PC-9 (cell line): ENCODE results near the gene CENPV. TPM values are rescaled to one million over a fixed set of nuclear protein-coding genes. Genes with fewer than 3 reads are reported as not detected.

Experiments
- BruUV-seq: library from RNA; stranded (reverse); fragments of 400-500 nt; replicated peaks from 2 replicates; lab custom pipeline; 2021; lab: Mats Ljungman, UMichigan
- CTCF ChIA-PET: fragments of 300-600 bp; sonication (Branson Sonifier 250); formaldehyde crosslinking; loops from one replicate; lab custom pipeline; 2022; ENCODE audit warnings: antibody characterized with exemption; lab: Charles Lee
- POLR2A ChIA-PET: fragments of 300-600 bp; sonication (Branson Sonifier 250); formaldehyde crosslinking; loops from one replicate; lab custom pipeline; 2022; ENCODE audit warnings: antibody characterized with exemption; ENCODE audit not compliant: unreplicated experiment; lab: Charles Lee
- DNase-seq, 2 experiments: peaks; one replicate each; pipeline versions ENCODE4 v3.0.0 to v3.0.0-alpha.2; 2015 to 2022; ENCODE audit warnings: mixed read lengths in 1 of 2
- H2AFZ ChIP-seq: fragments of 200-600 bp; sonication (generic); 2 replicates; pipeline ENCODE4 v1.8.1; 2017; ENCODE audit warnings: antibody characterized with exemption
- H3F3A ChIP-seq: fragments of 200-600 bp; sonication (generic); 2 replicates; pipeline ENCODE4 v1.8.1; 2017; ENCODE audit warnings: antibody characterized with exemption, mild to moderate bottlenecking, low read depth; ENCODE audit not compliant: insufficient read depth
- H3K27ac ChIP-seq: fragments of 200-600 bp; sonication (generic); 2 replicates; pipeline ENCODE4 v1.6.1; 2016; ENCODE audit warnings: mixed run types
- H3K27me3 ChIP-seq: fragments of 200-600 bp; sonication (generic); 2 replicates; pipeline ENCODE4 v1.6.1; 2016; ENCODE audit warnings: low read depth, mixed run types; ENCODE audit not compliant: insufficient read depth
- H3K36me3 ChIP-seq: fragments of 200-600 bp; sonication (generic); 2 replicates; pipeline ENCODE4 v1.6.1; 2016; ENCODE audit warnings: low read depth, mixed run types
- H3K4me1 ChIP-seq: fragments of 200-600 bp; sonication (generic); replicated peaks from 2 replicates; pipeline ENCODE4 v1.6.1; 2016; ENCODE audit warnings: mixed run types; ENCODE audit not compliant: insufficient read depth
- H3K4me2 ChIP-seq: fragments of 200-600 bp; sonication (generic); 2 replicates; pipeline ENCODE4 v1.6.1; 2017; ENCODE audit warnings: mixed run types
- H3K4me3 ChIP-seq: fragments of 200-600 bp; sonication (generic); 2 replicates; pipeline ENCODE4 v1.6.1; 2016; ENCODE audit warnings: mixed run types
- H3K79me2 ChIP-seq: fragments of 200-600 bp; sonication (generic); 2 replicates; pipeline ENCODE4 v1.6.1; 2017; ENCODE audit warnings: low read depth, mixed run types
- H3K9me2 ChIP-seq: fragments of 200-600 bp; sonication (generic); 2 replicates; pipeline ENCODE4 v1.8.1; 2017; ENCODE audit warnings: mild to moderate bottlenecking; ENCODE audit not compliant: insufficient read depth
- H3K9me3 ChIP-seq: fragments of 200-600 bp; sonication (generic); 2 replicates; pipeline ENCODE4 v1.8.1; 2016; ENCODE audit warnings: low read depth; ENCODE audit not compliant: insufficient read depth
- H4K20me1 ChIP-seq: fragments of 200-600 bp; sonication (generic); 2 replicates; pipeline ENCODE4 v1.8.1; 2017; ENCODE audit not compliant: insufficient read depth
- CTCF ChIP-seq: fragments of 200-600 bp; sonication (generic); conservative IDR thresholded peaks from 2 replicates; pipeline ENCODE4 v1.6.1; 2017; ENCODE audit warnings: mixed run types, antibody characterized with exemption, mild to moderate bottlenecking, moderate library complexity
- EZH2 ChIP-seq: fragments of 200-600 bp; sonication (generic); IDR thresholded peaks from 2 replicates; pipeline ENCODE4 v1.8.0; 2017; ENCODE audit warnings: antibody characterized with exemption, low read depth
- intact Hi-C: fragments of 100-400 bp; cut with micrococcal nuclease; formaldehyde crosslinking; loops from one replicate; pipeline ENCODE4 v1.10.0; 2022; ENCODE audit not compliant: unreplicated experiment
- total RNA-seq: library from RNA; stranded (reverse); gene quantifications from 2 replicates; pipeline ENCODE4 v1.2.3, GENCODE V29; 2021

Gene CENPV
- total RNA-seq, 1 experiment from 2014 or later = 12.6 TPM

GRCh38 chr17:16301963-16302855 lies 51.1 kb downstream of the CENPV start:
- intact Hi-C loops = no loop called here

GRCh38 chr17:16300554-16300953 lies 52.7 kb downstream of the CENPV start:
- H3K9me3 ChIP-seq = no peaks in the 10 kb centered on the region
- no peaks in the 10 kb centered on the region for H4K20me1 ChIP-seq
- no peaks in the 10 kb centered on the region for H3K9me2 ChIP-seq
- no peaks in the 10 kb centered on the region for H3F3A ChIP-seq
- H3K36me3 ChIP-seq = no peaks in the 10 kb centered on the region
- no peak overlapping the region for H3K27ac ChIP-seq
- H2AFZ ChIP-seq = no peak overlapping the region
- CTCF ChIA-PET = interaction anchor here (0.5 kb wide), 2 partner anchors 9 to 54 kb away, joined by 3 to 5 read pairs; no protein-coding TSS in a partner anchor
- H3K4me1 ChIP-seq = peaks cover 10% of the 10 kb centered on the region
- TSS peak; percentile 20 for BruUV-seq
- H3K27me3 ChIP-seq = no peaks in the 10 kb centered on the region
- H3K79me2 ChIP-seq = no peaks in the 10 kb centered on the region
- intact Hi-C loops = no loop called here
- no peak overlapping the region for H3K4me2 ChIP-seq
- POLR2A ChIA-PET = no interaction called here
- DNase-seq = no peak
- no peak for TF ChIP-seq CTCF
- no peak for TF ChIP-seq EZH2
- no peak overlapping the region for H3K4me3 ChIP-seq

More at GRCh38 chr17:16301963-16302855, 51.1 kb downstream of the CENPV start:
- H3K27ac ChIP-seq = no peak overlapping the region
- no peaks in the 10 kb centered on the region for H3K9me2 ChIP-seq
- H3K36me3 ChIP-seq = no peaks in the 10 kb centered on the region
- no peaks in the 10 kb centered on the region for H4K20me1 ChIP-seq
- no peak overlapping the region for H3K4me3 ChIP-seq
- H3K4me2 ChIP-seq = no peak overlapping the region
- TF ChIP-seq EZH2 (no peak), CTCF (no peak)
- ChIA-PET CTCF (no interaction called here), POLR2A (interaction anchor here (0.6 kb wide), 1 partner anchor 1259 kb away, joined by 4 read pairs; no protein-coding TSS in a partner anchor)
- no peaks in the 10 kb centered on the region for H3F3A ChIP-seq
- H3K27me3 ChIP-seq = no peaks in the 10 kb centered on the region
- no peak overlapping the region for H2AFZ ChIP-seq
- DNase-seq = no peak
- no peaks in the 10 kb centered on the region for H3K79me2 ChIP-seq
- no peaks in the 10 kb centered on the region for H3K9me3 ChIP-seq
- BruUV-seq = no TSS peak
- no peaks in the 10 kb centered on the region for H3K4me1 ChIP-seq

GRCh38 chr17:16298140-16298662 lies 55.1 kb downstream of the CENPV start:
- H4K20me1 ChIP-seq = no peaks in the 10 kb centered on the region
- no peak overlapping the region for H3K27ac ChIP-seq
- H3K36me3 ChIP-seq = no peaks in the 10 kb centered on the region
- no peaks in the 10 kb centered on the region for H3K9me3 ChIP-seq
- ChIA-PET CTCF (no interaction called here), POLR2A (interaction anchor here (0.6 kb wide), 1 partner anchor 769 kb away, joined by 5 read pairs; no protein-coding TSS in a partner anchor)
- H3F3A ChIP-seq = no peaks in the 10 kb centered on the region
- DNase-seq = no peak
- no peak overlapping the region for H3K4me3 ChIP-seq
- H2AFZ ChIP-seq = no peak overlapping the region
- H3K4me2 ChIP-seq = no peak overlapping the region
- no TSS peak for BruUV-seq
- H3K4me1 ChIP-seq = peaks cover 12% of the 10 kb centered on the region
- intact Hi-C loops = no loop called here
- H3K79me2 ChIP-seq = no peaks in the 10 kb centered on the region
- no peaks in the 10 kb centered on the region for H3K27me3 ChIP-seq
- TF ChIP-seq EZH2 (no peak), CTCF (no peak)
- H3K9me2 ChIP-seq = no peaks in the 10 kb centered on the region
